DOHH2 (cell line): ENCODE measurements around the gene KREMEN1.

ENCODE experiments used
- EZH2phosphoT487 ChIP-seq: fragments of 200-600 bp; sonication (generic); IDR thresholded peaks from 2 replicates; pipeline ENCODE4 v1.6.1; 2017; ENCODE audit warnings: borderline replicate concordance, mild to moderate bottlenecking, antibody characterized with exemption, low read length, moderate library complexity, mixed read lengths
- TF ChIP-seq, protein P1 (sequence below): fragments of 200-600 bp; sonication (generic); IDR thresholded peaks from one replicate; pipeline ENCODE4 v1.5.1; 2014; ENCODE audit warnings: antibody characterized with exemption, mild to moderate bottlenecking, low read depth, low read length; ENCODE audit not compliant: poor library complexity, severe bottlenecking

DNA sequence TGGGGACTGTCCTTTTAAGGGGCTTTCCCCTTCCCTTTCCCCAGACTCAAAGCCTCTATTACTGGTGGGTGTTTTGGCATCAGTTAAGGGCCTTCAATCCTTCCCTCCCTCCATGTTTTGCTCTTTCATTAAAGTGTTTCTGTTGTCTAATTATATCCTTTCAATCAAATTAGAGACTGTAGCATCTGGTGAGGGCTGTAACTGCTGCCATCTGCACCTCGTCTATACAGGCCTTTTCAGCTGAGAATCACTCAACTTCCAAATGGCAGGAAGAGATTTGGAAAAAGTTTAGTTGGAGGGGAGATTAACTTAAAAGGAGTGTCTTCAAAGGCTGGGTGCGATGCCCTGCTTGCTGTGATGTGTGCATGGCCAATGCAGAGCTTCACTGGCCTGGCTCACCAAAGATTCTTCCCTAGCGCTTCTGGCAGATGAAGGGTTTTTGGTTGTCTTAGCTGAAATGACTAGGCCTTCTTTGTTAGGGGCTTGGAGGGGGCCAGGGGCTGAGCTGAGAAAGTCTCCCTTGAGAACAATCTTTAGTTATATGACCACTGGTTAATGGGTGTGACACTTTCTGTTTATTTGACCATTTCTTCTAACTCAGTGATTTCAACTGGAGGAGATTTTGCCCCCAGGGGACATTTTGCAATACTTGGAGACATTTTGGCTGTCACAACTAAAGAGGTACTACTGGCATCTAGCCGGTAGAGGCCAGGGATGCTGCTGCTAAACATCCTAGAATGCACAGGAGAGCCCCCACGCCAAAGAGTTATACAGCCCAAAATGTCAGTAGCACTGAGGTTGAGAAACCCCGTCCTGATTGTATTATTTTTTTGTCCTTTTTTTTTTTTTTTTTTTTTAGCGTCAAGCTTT is 7.5 kb downstream of the KREMEN1 start:
- no peak for TF ChIP-seq EZH2phosphoT487
- TF ChIP-seq, protein P1, sequence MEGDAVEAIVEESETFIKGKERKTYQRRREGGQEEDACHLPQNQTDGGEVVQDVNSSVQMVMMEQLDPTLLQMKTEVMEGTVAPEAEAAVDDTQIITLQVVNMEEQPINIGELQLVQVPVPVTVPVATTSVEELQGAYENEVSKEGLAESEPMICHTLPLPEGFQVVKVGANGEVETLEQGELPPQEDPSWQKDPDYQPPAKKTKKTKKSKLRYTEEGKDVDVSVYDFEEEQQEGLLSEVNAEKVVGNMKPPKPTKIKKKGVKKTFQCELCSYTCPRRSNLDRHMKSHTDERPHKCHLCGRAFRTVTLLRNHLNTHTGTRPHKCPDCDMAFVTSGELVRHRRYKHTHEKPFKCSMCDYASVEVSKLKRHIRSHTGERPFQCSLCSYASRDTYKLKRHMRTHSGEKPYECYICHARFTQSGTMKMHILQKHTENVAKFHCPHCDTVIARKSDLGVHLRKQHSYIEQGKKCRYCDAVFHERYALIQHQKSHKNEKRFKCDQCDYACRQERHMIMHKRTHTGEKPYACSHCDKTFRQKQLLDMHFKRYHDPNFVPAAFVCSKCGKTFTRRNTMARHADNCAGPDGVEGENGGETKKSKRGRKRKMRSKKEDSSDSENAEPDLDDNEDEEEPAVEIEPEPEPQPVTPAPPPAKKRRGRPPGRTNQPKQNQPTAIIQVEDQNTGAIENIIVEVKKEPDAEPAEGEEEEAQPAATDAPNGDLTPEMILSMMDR: no peak
